Gastrocnemius medialis (tissue), 4 donors: ENCODE data around the gene AUTS2.

Experiments used
- CTCF ChIP-seq, 5 experiments: fragments of 450-650 bp in 3 of 5; fragments of 200-600 bp in 2 of 5; sonication (generic) in 2 of 5; IDR thresholded peaks in 4 of 5; conservative IDR thresholded peaks in 1 of 5; 1 replicate in 4 of 5; 2 replicates in 1 of 5; pipeline ENCODE4 v1.5.1; 2016 to 2019; ENCODE audit warnings: antibody characterized with exemption in 5 of 5, mild to moderate bottlenecking in 3 of 5, moderate library complexity in 3 of 5
- POLR2A ChIP-seq, 2 donors: fragments of 450-650 bp; IDR thresholded peaks; one replicate each; pipeline ENCODE4 v1.6.1; 2017; ENCODE audit warnings: antibody characterized with exemption in 2 of 2, mild to moderate bottlenecking in 2 of 2, moderate library complexity in 2 of 2

GRCh38 chr7:69957661-69958060 is 359.4 kb downstream of the AUTS2 start:
- TF ChIP-seq CTCF (IDR thresholded peaks at IDR 0.05 in 4 of 5, conservative IDR thresholded peaks at IDR 0.05 in 1 of 5) (no peak), POLR2A (IDR thresholded peaks at IDR 0.05) (no peak)
